Liver (tissue), 9 donors: ENCODE results near the gene ANKRD53. TPM values are rescaled to one million over a fixed set of nuclear protein-coding genes. Genes with fewer than 3 reads are reported as not detected.

Experiments used
- DNase-seq: peaks from one replicate; pipeline ENCODE4 v3.0.0-alpha.2; 2017; ENCODE audit warnings: low spot score
- H3K27ac ChIP-seq, 2 donors: one replicate each; pipeline ENCODE4 v1.7.0; 2013; ENCODE audit warnings: inconsistent platforms in 2 of 2, low read length in 2 of 2, control low read depth in 1 of 2, low read depth in 1 of 2, mild to moderate bottlenecking in 1 of 2
- H3K27me3 ChIP-seq, 4 donors: one replicate each; pipeline versions ENCODE4 v1.6.1 to v1.7.0; 2013; ENCODE audit warnings: low read length in 3 of 4, inconsistent platforms in 1 of 4, mild to moderate bottlenecking in 1 of 4, moderate library complexity in 1 of 4; ENCODE audit not compliant: control insufficient read depth in 4 of 4, insufficient read depth in 4 of 4
- H3K36me3 ChIP-seq, 4 donors: one replicate each; pipeline versions ENCODE4 v1.6.1 to v1.7.0; 2013; ENCODE audit warnings: low read length in 3 of 4, mild to moderate bottlenecking in 3 of 4, low read depth in 1 of 4, moderate library complexity in 1 of 4; ENCODE audit not compliant: control insufficient read depth in 4 of 4, insufficient read depth in 3 of 4
- H3K4me1 ChIP-seq, 4 donors: one replicate each; pipeline versions ENCODE4 v1.6.1 to v1.7.0; 2013; ENCODE audit warnings: low read length in 3 of 4, mild to moderate bottlenecking in 3 of 4, moderate library complexity in 1 of 4; ENCODE audit not compliant: control insufficient read depth in 4 of 4, insufficient read depth in 4 of 4
- H3K4me3 ChIP-seq, 3 donors: one replicate each; pipeline versions ENCODE4 v1.6.1 to v1.7.0; 2013; ENCODE audit warnings: low read length in 3 of 3, control low read depth in 1 of 3, low read depth in 1 of 3, mild to moderate bottlenecking in 1 of 3
- H3K9ac ChIP-seq, 2 donors: one replicate each; pipeline ENCODE4 v1.7.0; 2013; ENCODE audit warnings: low read length in 2 of 2, mild to moderate bottlenecking in 2 of 2, moderate library complexity in 2 of 2, control low read depth in 1 of 2, low read depth in 1 of 2
- H3K9me3 ChIP-seq, 4 donors: one replicate each; pipeline versions ENCODE4 v1.6.1 to v1.7.0; 2013; ENCODE audit warnings: low read length in 3 of 4; ENCODE audit not compliant: control insufficient read depth in 4 of 4
- EGR1 ChIP-seq, 2 donors: IDR thresholded peaks; 2 replicates each; pipeline ENCODE4 v1.6.1; 2016 to 2018; ENCODE audit warnings: antibody characterized with exemption in 2 of 2, low read depth in 2 of 2
- FOXA1 ChIP-seq: IDR thresholded peaks from 2 replicates; pipeline ENCODE4 v1.6.1; 2016; ENCODE audit warnings: antibody characterized with exemption
- FOXA2 ChIP-seq: IDR thresholded peaks from 2 replicates; pipeline ENCODE4 v1.6.1; 2016; ENCODE audit warnings: antibody characterized with exemption
- GABPA ChIP-seq, 2 donors: IDR thresholded peaks in 1 of 2; conservative IDR thresholded peaks in 1 of 2; 2 replicates each; pipeline ENCODE4 v1.6.1; 2016; ENCODE audit warnings: antibody characterized with exemption in 2 of 2, mild to moderate bottlenecking in 1 of 2, moderate library complexity in 1 of 2
- HNF4A ChIP-seq, 2 donors: conservative IDR thresholded peaks; 2 replicates each; pipeline ENCODE4 v1.6.1; 2016; ENCODE audit warnings: antibody characterized with exemption in 2 of 2, mild to moderate bottlenecking in 2 of 2
- HNF4G ChIP-seq: IDR thresholded peaks from 2 replicates; pipeline ENCODE4 v1.6.1; 2016; ENCODE audit warnings: antibody characterized with exemption
- JUND ChIP-seq, 2 donors: IDR thresholded peaks; 2 replicates each; pipeline ENCODE4 v1.6.1; 2016; ENCODE audit warnings: antibody characterized with exemption in 2 of 2
- NR2F2 ChIP-seq: IDR thresholded peaks from 2 replicates; pipeline ENCODE4 v1.6.1; 2016; ENCODE audit warnings: antibody characterized with exemption
- RAD21 ChIP-seq, 2 donors: IDR thresholded peaks; 2 replicates each; pipeline ENCODE4 v1.6.1; 2016; ENCODE audit warnings: antibody characterized with exemption in 2 of 2, mild to moderate bottlenecking in 2 of 2
- RXRA ChIP-seq, 2 donors: IDR thresholded peaks; 2 replicates each; pipeline ENCODE4 v1.6.1; 2017 to 2018; ENCODE audit warnings: antibody characterized with exemption in 2 of 2, mild to moderate bottlenecking in 1 of 2
- SP1 ChIP-seq: IDR thresholded peaks from 2 replicates; pipeline ENCODE4 v1.6.1; 2018; ENCODE audit warnings: antibody characterized with exemption, mild to moderate bottlenecking
- TAF1 ChIP-seq: conservative IDR thresholded peaks from 2 replicates; pipeline ENCODE4 v1.6.1; 2016; ENCODE audit warnings: antibody characterized with exemption, mild to moderate bottlenecking
- YY1 ChIP-seq: IDR thresholded peaks from 2 replicates; pipeline ENCODE4 v1.6.1; 2016; ENCODE audit warnings: antibody characterized with exemption, mild to moderate bottlenecking
- WGBS: extraction: QIAGEN DNeasy Blood & Tissue Kit; methylation state at CpG from one replicate; pipeline ENCODE4 v1.1.7; 2013; 5-methylcytosine and 5-hydroxymethylcytosine counted together
- polyA plus RNA-seq, 2 donors: library from polyadenylated mRNA; stranded (reverse) in 1 of 2; unstranded in 1 of 2; fragments of 200-250 nt in 1 of 2; fragments of >200 nt in 1 of 2; fragmentation: Nextera tagmentation in 1 of 2; extraction: Ambion mirVana in 1 of 2; gene quantifications; one replicate each; pipeline versions ENCODE4 v1.2.1 to v1.2.3, GENCODE V29; 2013 to 2015
- total RNA-seq, 2 donors: library from RNA; depleted of rRNA; stranded (reverse); fragments of >200 nt; gene quantifications; one replicate each; pipeline ENCODE4 v1.2.3, GENCODE V29; 2014
- TF ChIP-seq, protein P1 (sequence below): fragments of 150-350 bp; IDR thresholded peaks from 2 replicates; pipeline ENCODE4 v1.5.1; 2017; ENCODE audit warnings: improper control_type of control experiment, low read depth, low read length; ENCODE audit not compliant: missing input control
- TF ChIP-seq, protein P2 (sequence below): IDR thresholded peaks from 2 replicates; pipeline ENCODE4 v1.6.1; 2016; ENCODE audit warnings: antibody characterized with exemption
- TF ChIP-seq, protein P3 (sequence below): IDR thresholded peaks from 2 replicates; pipeline ENCODE4 v1.6.1; 2016; ENCODE audit warnings: antibody characterized with exemption
- TF ChIP-seq, protein P4 (sequence below): IDR thresholded peaks from 2 replicates; pipeline ENCODE4 v1.6.1; 2016; ENCODE audit warnings: antibody characterized with exemption
- TF ChIP-seq, protein P5 (sequence below): IDR thresholded peaks from 2 replicates; pipeline ENCODE4 v1.6.1; 2016; ENCODE audit warnings: antibody characterized with exemption, mild to moderate bottlenecking
- donor health status: healthy.
- donor health status: healthy.
- donor health status: healthy.
- donor health status: healthy.
- donor health status: healthy.

ANKRD53 gene
- total and polyA plus RNA-seq, 4 donors, result 0.29 to 0.50 (median 0.39) TPM

DNA sequence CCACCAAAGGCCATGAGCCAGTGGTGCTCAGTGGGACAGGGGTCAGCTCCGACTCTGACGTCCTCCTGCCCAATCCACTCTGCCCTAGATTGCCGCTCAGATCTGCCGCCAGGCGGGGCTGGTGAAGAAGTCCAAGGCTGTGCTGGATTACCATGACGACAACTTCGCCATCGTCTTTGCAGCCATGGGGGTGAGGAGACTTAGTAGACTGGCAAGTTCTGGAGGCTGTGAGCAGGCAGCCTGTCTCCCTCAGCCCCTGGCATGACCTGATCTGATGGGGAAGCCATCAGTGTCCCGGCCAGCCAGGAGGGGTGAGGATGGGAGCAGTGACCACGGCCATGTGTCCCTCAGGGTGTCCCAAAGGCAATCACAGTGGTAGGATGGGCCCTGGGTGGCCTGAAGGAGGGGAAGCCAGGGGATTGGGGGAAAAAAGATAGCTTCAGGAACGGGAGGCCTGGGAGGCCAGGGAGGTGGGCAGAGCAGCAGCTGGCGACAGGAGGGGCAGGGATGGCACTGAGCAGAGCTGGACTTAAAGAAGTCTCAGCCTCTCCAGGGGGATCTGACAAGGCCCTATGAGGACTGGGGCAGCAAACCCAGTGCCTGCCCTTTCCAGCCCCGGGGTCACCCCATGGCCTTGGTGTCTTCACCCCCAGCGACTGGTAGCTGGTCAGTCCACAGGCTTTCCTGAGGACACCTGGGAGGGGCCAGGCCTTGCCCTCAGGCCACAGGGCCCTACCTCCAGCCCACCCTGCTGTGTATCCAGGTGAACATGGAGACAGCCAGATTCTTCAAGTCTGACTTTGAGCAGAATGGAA is 17.4 kb upstream of the ANKRD53 start:
- Histone ChIP-seq H3K27me3 (peaks cover 3 to 11% (median 7%) of the 10 kb centered on the region in 4 donors), H3K4me3 (no peak overlapping the region), H3K27ac (no peak overlapping the region), H3K9ac (no peak overlapping the region), H3K36me3 (no peaks in the 10 kb centered on the region), H3K4me1 (peaks cover 0 to 8% (median 5%) of the 10 kb centered on the region in 4 donors), H3K9me3 (no peaks in the 10 kb centered on the region)
- 73% methylated on average over 14 of the region's 14 CpGs for WGBS
- TF ChIP-seq, protein P1, sequence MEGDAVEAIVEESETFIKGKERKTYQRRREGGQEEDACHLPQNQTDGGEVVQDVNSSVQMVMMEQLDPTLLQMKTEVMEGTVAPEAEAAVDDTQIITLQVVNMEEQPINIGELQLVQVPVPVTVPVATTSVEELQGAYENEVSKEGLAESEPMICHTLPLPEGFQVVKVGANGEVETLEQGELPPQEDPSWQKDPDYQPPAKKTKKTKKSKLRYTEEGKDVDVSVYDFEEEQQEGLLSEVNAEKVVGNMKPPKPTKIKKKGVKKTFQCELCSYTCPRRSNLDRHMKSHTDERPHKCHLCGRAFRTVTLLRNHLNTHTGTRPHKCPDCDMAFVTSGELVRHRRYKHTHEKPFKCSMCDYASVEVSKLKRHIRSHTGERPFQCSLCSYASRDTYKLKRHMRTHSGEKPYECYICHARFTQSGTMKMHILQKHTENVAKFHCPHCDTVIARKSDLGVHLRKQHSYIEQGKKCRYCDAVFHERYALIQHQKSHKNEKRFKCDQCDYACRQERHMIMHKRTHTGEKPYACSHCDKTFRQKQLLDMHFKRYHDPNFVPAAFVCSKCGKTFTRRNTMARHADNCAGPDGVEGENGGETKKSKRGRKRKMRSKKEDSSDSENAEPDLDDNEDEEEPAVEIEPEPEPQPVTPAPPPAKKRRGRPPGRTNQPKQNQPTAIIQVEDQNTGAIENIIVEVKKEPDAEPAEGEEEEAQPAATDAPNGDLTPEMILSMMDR, result no peak
- TF ChIP-seq EGR1 (IDR thresholded peaks at IDR 0.05; ENCODE audit: low read depth in 2 of 2), result no peak
- TF ChIP-seq RAD21 (IDR thresholded peaks at IDR 0.05), result no peak
- no peak for TF ChIP-seq HNF4A (conservative IDR thresholded peaks at IDR 0.05)
- TF ChIP-seq RXRA (IDR thresholded peaks at IDR 0.05), result no peak
- TF ChIP-seq, protein P2, sequence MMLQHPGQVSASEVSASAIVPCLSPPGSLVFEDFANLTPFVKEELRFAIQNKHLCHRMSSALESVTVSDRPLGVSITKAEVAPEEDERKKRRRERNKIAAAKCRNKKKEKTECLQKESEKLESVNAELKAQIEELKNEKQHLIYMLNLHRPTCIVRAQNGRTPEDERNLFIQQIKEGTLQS, result no peak
- TF ChIP-seq SP1, result no peak
- TF ChIP-seq, protein P3, sequence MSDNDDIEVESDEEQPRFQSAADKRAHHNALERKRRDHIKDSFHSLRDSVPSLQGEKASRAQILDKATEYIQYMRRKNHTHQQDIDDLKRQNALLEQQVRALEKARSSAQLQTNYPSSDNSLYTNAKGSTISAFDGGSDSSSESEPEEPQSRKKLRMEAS, result no peak
- TF ChIP-seq FOXA1, result no peak
- TF ChIP-seq, protein P4, sequence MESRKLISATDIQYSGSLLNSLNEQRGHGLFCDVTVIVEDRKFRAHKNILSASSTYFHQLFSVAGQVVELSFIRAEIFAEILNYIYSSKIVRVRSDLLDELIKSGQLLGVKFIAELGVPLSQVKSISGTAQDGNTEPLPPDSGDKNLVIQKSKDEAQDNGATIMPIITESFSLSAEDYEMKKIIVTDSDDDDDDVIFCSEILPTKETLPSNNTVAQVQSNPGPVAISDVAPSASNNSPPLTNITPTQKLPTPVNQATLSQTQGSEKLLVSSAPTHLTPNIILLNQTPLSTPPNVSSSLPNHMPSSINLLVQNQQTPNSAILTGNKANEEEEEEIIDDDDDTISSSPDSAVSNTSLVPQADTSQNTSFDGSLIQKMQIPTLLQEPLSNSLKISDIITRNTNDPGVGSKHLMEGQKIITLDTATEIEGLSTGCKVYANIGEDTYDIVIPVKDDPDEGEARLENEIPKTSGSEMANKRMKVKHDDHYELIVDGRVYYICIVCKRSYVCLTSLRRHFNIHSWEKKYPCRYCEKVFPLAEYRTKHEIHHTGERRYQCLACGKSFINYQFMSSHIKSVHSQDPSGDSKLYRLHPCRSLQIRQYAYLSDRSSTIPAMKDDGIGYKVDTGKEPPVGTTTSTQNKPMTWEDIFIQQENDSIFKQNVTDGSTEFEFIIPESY, result no peak
- TF ChIP-seq FOXA2, result no peak
- TF ChIP-seq GABPA (IDR thresholded peaks at IDR 0.05 in 1 of 2, conservative IDR thresholded peaks at IDR 0.05 in 1 of 2), result no peak
- TF ChIP-seq JUND (IDR thresholded peaks at IDR 0.05), result no peak
- no peak for TF ChIP-seq NR2F2
- TF ChIP-seq HNF4G, result no peak
- no peak for TF ChIP-seq YY1
- TF ChIP-seq, protein P5, sequence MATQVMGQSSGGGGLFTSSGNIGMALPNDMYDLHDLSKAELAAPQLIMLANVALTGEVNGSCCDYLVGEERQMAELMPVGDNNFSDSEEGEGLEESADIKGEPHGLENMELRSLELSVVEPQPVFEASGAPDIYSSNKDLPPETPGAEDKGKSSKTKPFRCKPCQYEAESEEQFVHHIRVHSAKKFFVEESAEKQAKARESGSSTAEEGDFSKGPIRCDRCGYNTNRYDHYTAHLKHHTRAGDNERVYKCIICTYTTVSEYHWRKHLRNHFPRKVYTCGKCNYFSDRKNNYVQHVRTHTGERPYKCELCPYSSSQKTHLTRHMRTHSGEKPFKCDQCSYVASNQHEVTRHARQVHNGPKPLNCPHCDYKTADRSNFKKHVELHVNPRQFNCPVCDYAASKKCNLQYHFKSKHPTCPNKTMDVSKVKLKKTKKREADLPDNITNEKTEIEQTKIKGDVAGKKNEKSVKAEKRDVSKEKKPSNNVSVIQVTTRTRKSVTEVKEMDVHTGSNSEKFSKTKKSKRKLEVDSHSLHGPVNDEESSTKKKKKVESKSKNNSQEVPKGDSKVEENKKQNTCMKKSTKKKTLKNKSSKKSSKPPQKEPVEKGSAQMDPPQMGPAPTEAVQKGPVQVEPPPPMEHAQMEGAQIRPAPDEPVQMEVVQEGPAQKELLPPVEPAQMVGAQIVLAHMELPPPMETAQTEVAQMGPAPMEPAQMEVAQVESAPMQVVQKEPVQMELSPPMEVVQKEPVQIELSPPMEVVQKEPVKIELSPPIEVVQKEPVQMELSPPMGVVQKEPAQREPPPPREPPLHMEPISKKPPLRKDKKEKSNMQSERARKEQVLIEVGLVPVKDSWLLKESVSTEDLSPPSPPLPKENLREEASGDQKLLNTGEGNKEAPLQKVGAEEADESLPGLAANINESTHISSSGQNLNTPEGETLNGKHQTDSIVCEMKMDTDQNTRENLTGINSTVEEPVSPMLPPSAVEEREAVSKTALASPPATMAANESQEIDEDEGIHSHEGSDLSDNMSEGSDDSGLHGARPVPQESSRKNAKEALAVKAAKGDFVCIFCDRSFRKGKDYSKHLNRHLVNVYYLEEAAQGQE, result no peak
- no peak for TF ChIP-seq TAF1
- peak; percentile 33 for DNase-seq
